Ovary (tissue), 9 donors: ENCODE measurements around the gene MSANTD4. TPM values are rescaled to one million over a fixed set of nuclear protein-coding genes. Genes with fewer than 3 reads are reported as not detected.

Experiments
- DNase-seq, 5 donors: peaks; one replicate each; pipeline ENCODE4 v3.0.0-alpha.2; 2019 to 2020
- H3K27ac ChIP-seq, 2 donors: fragments of 200-600 bp; one replicate each; pipeline versions ENCODE4 v1.5.1 to v1.8.0; 2019 to 2022
- H3K27me3 ChIP-seq: fragments of 200-600 bp; one replicate; pipeline ENCODE4 v1.8.0; 2022
- H3K36me3 ChIP-seq: fragments of 200-600 bp; sonication (generic); one replicate; pipeline ENCODE4 v1.5.1; 2019
- H3K4me1 ChIP-seq: one replicate; pipeline ENCODE4 v1.8.1; 2013; ENCODE audit warnings: mild to moderate bottlenecking, moderate library complexity; ENCODE audit not compliant: insufficient read depth
- H3K4me3 ChIP-seq: fragments of 200-600 bp; sonication (generic); one replicate; pipeline ENCODE4 v1.5.1; 2017
- H3K9me3 ChIP-seq, 2 donors: fragments of 200-600 bp in 1 of 2; sonication (generic) in 1 of 2; one replicate each; pipeline versions ENCODE4 v1.5.1 to v1.8.1; 2013 to 2019; ENCODE audit warnings: mild to moderate bottlenecking in 1 of 2, moderate library complexity in 1 of 2
- CTCF ChIP-seq, 3 donors: fragments of 450-650 bp in 2 of 3; fragments of 200-600 bp in 1 of 3; IDR thresholded peaks; one replicate each; pipeline versions ENCODE4 v1.5.1 to v1.8.0; 2016 to 2022; ENCODE audit warnings: antibody characterized with exemption in 3 of 3, mild to moderate bottlenecking in 1 of 3
- EP300 ChIP-seq: sonication (generic); formaldehyde crosslinking; IDR thresholded peaks from one replicate; pipeline ENCODE4 v1.6.1; 2017; ENCODE audit warnings: antibody characterized with exemption
- POLR2A ChIP-seq: fragments of 450-650 bp; IDR thresholded peaks from one replicate; pipeline ENCODE4 v1.6.1; 2017; ENCODE audit warnings: antibody characterized with exemption, mild to moderate bottlenecking, moderate library complexity
- WGBS, 3 donors: extraction: QIAGEN DNeasy Blood & Tissue Kit in 1 of 3; methylation state at CpG; one replicate each; pipeline versions ENCODE4 v1.1.5 to v1.1.7; 2013 to 2017; 5-methylcytosine and 5-hydroxymethylcytosine counted together
- intact Hi-C, 4 donors: fragments of 100-400 bp; cut with DNase I; formaldehyde crosslinking; loops; one replicate each; pipeline versions ENCODE4 v1.11.0 to v1.15.1; 2022 to 2023
- polyA plus RNA-seq, 2 donors: library from polyadenylated mRNA; stranded (reverse); fragments of 200-250 nt in 1 of 2; fragments of 350-450 nt in 1 of 2; fragmentation: Illumina TruSeq in 1 of 2; extraction: RNeasy Lipid Tissue Mini Kit (QIAGEN cat#74804) in 1 of 2; gene quantifications; one replicate each; pipeline ENCODE4 v1.2.3, GENCODE V29; 2013 to 2014
- total RNA-seq, 7 donors: library from RNA; depleted of rRNA in 2 of 7; stranded (reverse); fragments of >200 nt in 2 of 7; fragmentation: NEBNext Ultra II Directional in 3 of 7; extraction: Animal tissue kit (Norgen Biotek cat#: 25700) in 3 of 7; gene quantifications; one replicate each; pipeline versions ENCODE4 v1.1.0 to v1.2.4, GENCODE V29; 2016 to 2023
- donor health status: DM: no; HTN: no; CAD: no; lungs with moderate emphysema.
- donor health status: DM: no; HTN: no; CAD: no.
- donor health status: Bipolar disorder and iron deficiency.
- donor health status: DM: yes; HTN: yes; CAD: no.
- donor health status: DM: no; HTN: no; CAD: no.
- donor health status: DM: yes; HTN: yes; CAD: no.

MSANTD4 gene
- total and polyA plus RNA-seq, 9 donors = 8.9 to 21.0 (median 16.7) TPM

- WGBS, 3 donors = 29 to 46% (median 41%) methylated on average over 5 of the region's 5 CpGs
- Histone ChIP-seq H3K27me3 (no peaks in the 10 kb centered on the region), H3K4me3 (no peak overlapping the region), H3K4me1 (no peaks in the 10 kb centered on the region), H3K9me3 (no peaks in the 10 kb centered on the region), H3K36me3 (no peaks in the 10 kb centered on the region), H3K27ac (no peak overlapping the region)
- TF ChIP-seq CTCF (IDR thresholded peaks at IDR 0.05) (no peak), POLR2A (no peak), EP300 (no peak)
- no peak for DNase-seq
- intact Hi-C loops = no loop called here
Measured at GRCh38 chr11:106049727-106050476, 27.9 kb upstream of the MSANTD4 start.

- Histone ChIP-seq H3K36me3 (no peaks in the 10 kb centered on the region), H3K9me3 (no peaks in the 10 kb centered on the region), H3K4me3 (no peak overlapping the region), H3K27me3 (no peaks in the 10 kb centered on the region), H3K27ac (no peak overlapping the region), H3K4me1 (no peaks in the 10 kb centered on the region)
- TF ChIP-seq POLR2A (no peak), EP300 (no peak), CTCF (IDR thresholded peaks at IDR 0.05) (no peak)
- intact Hi-C loops = no loop called here
- no peak for DNase-seq
Measured at GRCh38 chr11:106047631-106048030, 25.6 kb upstream of the MSANTD4 start.

GRCh38 chr11:106043540-106043939 lies 21.5 kb upstream of the MSANTD4 start:
- Histone ChIP-seq H3K27ac (no peak overlapping the region), H3K9me3 (no peaks in the 10 kb centered on the region), H3K36me3 (no peaks in the 10 kb centered on the region), H3K27me3 (no peaks in the 10 kb centered on the region), H3K4me3 (no peak overlapping the region), H3K4me1 (no peaks in the 10 kb centered on the region)
- TF ChIP-seq POLR2A (no peak), CTCF (IDR thresholded peaks at IDR 0.05) (no peak), EP300 (no peak)
- no peak for DNase-seq
- intact Hi-C loops = no loop called here

GRCh38 chr11:106032861-106033260 lies 10.8 kb upstream of the MSANTD4 start:
- intact Hi-C loops = no loop called here
- WGBS, 3 donors = 94 to 96% (median 96%) methylated on average over 2 of the region's 2 CpGs
- H3K9me3 ChIP-seq = no peaks in the 10 kb centered on the region

More at GRCh38 chr11:106032861-106033260, 10.8 kb upstream of the MSANTD4 start:
- no peak for DNase-seq
- no peaks in the 10 kb centered on the region for H3K36me3 ChIP-seq
- no peak for TF ChIP-seq EP300
- TF ChIP-seq CTCF (IDR thresholded peaks at IDR 0.05) = no peak
- TF ChIP-seq POLR2A = no peak
- H3K27ac ChIP-seq = no peak overlapping the region
- H3K4me3 ChIP-seq = no peak overlapping the region
- H3K4me1 ChIP-seq = no peaks in the 10 kb centered on the region
- no peaks in the 10 kb centered on the region for H3K27me3 ChIP-seq
